Vein endothelial cell (primary cell): ENCODE measurements around the gene RGS9. TPM values are rescaled to one million over a fixed set of nuclear protein-coding genes. Genes with fewer than 3 reads are reported as not detected.

ENCODE experiments used
- small RNA-seq: library from RNA; depleted of rRNA; stranded (forward); fragments of <200 nt; gene quantifications from one replicate; pipeline ENCODE3, GENCODE V24; 2012
- total RNA-seq: library from RNA; depleted of rRNA; stranded (reverse); fragments of >200 nt; gene quantifications from 2 replicates; pipeline ENCODE4 v1.2.3, GENCODE V29; 2012

Gene RGS9
- total RNA-seq = 1.1 and 1.3 TPM in 2 replicates

DNA sequence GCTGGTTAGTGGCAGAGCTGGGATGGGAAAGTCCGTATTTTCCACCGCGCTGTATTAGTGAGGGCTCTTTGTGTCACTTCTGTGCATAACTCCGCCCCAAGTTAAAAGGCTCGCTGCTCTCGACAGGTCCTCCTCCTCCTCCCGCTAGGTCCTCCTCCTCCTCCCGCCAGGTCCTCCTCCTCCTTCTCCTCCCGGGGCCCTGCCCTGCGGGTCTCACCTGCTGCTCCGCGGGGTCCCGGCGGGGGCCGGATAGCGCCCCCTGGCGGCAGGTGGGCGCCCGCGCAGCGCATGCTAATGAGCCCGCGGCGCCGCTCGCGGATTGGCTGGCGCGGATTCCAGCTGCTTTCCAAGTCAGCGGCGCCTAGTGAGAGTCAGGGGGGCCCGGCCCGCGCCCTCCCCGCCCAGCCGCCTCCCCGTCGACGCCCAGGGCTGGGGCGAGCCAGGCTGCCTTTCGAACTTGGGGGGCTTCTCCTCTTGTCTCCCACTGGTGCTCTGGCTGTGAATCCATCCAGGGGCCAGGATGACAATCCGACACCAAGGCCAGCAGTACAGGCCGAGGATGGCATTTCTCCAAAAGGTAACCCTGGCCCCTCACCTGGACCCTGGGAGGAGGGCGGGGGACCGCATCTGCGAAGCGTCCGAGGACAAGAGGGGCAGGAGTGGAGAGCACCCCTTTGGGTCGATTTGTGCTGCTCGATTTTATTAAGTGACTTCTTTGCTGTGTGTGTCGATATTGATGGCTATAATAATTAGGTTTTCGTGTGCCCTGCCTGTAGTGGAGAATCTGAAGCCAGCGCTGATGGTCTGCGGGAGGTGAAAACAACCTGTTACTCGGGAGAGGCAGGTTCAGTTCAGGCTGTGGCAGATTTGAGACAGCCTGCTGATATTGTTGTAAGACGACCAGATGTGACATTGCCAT lies at the start of gene RGS9:
RGS9 (plus strand) TSS at position 350 of the 919 bp plus-strand sequence; CDS start at position 521, 171 bp downstream.

Small RNAs within 50 kb of the gene (small RNA-seq; reads per million reads assigned to genes)
- not detected for gene AC060771.1

Other genes starting within 250 kb of the RGS9 start
- 8.5 and 10.6 TPM in 2 replicates for gene LRRC37A3, start 217.9 kb upstream of the RGS9 start, total RNA-seq
- 49.0 and 69.4 TPM in 2 replicates for gene GNA13, start 80.6 kb upstream of the RGS9 start, total RNA-seq